ENCODE data around the gene OTOP2.

- TF ChIP-seq CTCF (IDR thresholded peaks at IDR 0.05; ENCODE audit: insufficient read depth, low read depth, low read length): no peak
- TF ChIP-seq EZH2 (IDR thresholded peaks at IDR 0.05; ENCODE audit: insufficient read depth, low read length): no peak
Observed at GRCh38 chr17:74945543-74945942, 21.5 kb downstream of the OTOP2 start.
